ENCODE data around the gene RALY.

The RALY gene

DNA sequence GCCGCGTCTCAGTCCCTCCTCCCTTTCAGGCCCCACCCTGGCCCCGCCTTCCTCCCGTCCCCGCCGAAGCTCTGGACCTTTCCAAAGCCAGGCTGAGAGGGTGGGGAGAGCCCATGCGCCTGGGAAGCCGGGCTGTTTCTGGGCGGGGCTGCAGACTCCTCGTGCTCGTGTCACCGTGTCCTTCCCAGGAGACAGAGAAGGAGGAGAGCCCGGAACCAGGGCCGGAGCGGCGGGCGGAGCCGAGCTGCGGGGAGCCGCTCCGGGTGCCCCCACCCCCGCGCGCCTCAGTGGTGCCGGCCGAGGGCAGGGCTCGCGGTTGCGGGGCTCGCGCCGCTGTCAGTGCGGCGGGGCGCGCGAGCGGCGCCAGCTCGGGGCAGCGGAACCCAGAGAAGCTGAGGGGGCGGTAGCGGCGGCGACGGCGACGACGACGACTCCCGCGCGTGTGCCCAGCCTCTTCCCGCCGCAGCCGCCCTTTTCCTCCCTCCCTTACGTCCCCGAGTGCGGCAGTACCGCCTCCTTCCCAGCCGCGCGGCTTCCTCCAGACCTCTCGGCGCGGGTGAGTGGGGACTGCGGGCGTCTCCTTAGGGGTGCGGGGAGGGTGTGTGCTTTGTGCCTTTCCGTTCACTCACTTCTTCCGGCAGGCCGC, at the start of gene RALY:
RALY (plus strand) TSS at position 336 of the 646 bp plus-strand sequence. CDS start 78,164 bp downstream, outside the sequence.
- DNase-seq (ENCODE audit: low spot score): peak; percentile 97

DNA sequence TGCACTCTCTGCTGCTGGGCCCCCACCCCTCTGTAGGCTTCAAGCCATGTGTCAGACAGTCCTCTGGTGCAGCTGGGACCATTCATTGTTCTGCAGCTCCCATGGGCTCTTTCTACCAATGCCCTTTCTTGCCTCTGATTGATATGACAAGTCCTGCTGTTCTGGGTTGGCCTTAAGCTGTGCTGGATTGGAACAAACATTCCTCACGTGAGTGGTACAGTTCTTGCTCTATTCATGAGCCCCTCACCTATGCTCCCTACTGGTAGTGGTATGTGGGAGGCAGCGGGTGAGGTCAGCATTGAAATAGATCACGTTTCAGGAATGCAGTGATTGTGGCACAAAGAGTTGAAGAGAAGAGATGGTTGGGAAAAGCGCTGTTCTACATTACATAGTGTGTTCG, 48.8 kb upstream of the RALY start:
- DNase-seq (ENCODE audit: low spot score): no peak

DNA sequence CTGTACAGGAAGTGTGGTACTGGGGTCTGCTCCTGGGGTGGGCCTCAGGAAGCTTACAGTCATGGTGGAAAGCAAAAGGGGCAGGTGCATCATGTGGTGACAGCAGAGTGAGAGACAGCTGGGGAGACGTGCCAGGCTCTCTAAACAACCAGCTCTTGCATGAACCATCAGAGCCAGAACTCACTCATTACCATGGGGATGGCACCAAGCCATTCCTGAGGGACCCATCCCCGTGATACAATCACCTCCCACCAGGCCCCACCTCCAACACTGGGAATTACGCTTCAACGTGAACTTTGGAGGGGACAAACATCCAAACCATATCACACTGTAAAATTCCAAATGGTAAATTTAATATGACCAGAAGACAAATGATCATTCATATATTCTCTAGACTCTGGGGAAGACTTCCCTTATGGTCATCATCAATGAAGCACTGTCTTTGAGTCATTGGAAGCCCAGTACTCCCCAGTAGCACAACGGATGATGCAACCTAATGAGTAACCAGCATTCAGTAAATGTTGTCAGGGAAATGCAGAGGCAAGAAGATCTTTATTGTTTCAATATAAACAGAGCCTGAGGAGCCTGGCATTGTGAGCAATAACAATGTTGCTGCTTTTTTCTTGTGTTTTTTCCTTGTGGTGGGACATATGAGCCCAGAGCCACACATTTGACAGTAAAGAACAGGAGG, 48.2 kb upstream of the RALY start:
- DNase-seq (ENCODE audit: low spot score): no peak

DNA sequence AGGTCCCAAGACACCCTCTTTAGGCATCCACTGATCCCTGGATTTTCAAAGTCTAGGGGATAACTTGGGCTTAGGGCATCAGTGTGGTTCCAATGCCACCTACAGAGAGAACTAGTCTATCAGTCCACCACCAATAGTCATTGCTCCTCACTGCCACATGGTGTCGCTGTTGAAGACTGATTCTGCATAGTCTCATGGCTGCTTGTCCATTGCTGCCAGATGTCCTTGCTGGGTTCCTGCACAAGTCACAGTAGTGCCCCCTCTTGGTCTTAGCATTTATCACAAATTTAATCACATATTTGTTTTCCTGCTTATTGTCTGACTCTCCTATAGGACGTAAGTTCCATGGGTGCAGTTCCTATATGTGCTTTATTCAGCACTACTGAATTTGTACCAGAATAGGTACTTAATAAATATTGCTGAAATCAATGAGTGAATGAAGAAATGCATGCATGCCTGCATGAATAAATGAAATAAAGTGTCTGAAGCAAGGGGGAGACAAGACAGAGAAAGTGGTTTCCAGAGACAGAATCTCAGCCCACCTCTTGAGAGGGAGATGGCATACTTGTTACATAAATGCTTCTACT, 45.9 kb upstream of the RALY start:
- DNase-seq (ENCODE audit: low spot score): peak; percentile 72

DNA sequence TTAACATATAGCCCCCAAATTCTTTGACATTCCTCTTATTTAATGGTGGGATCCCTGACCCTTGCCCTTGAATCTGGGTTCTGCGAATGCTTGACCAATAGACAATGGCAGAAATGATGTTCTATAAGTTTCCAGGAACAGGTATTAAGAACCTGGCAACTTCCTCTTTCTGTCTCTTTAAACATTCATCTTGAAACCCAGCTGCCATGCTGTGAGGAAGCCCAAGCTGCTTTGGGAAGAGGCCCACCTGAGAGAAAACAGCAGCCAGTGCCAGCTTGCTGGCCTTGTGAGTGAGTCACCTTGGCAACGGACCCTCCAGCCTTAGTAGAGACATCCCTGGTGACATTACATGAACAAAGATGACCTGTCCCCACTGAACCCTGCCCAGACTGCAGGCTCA, 45.2 kb upstream of the RALY start:
- no peak for DNase-seq (ENCODE audit: low spot score)

DNA sequence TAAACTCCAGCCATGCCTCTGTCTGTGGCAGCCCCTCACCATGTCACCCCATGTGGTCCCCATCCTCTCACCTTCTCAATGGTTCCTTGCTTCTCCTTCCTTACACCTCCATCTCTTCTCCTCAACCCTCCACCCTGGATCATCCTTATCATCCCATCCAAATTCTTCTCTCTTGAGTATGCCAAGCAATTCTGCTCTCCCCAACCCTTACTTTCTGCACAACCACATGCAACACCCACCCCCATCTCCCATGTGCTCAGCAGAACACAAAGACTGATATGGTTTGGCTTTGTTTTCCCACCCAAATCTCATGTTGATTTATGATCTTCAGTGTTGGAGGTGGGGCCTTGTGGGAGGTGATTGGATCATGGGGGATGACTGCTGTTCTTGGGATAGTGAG, 42.5 kb upstream of the RALY start:
- no peak for DNase-seq (ENCODE audit: low spot score)

DNA sequence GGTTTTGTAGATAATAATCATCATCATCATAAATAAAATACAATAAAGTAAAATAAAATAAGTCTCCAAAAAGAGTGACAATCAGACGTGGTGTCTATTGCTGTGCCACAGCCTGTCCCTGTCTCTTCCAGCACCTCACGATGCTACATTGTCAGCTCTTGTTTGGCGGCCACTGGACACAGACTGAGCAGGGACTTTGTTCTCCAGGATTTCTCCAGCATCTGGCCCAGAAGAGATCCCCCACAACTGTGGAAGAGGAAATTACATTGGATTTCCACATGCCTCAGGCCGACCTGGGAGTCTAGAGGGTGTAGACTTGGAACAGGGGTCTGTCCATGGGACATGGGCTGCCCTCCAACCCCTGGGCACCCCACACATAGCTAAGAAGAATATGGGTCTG, 39.2 kb upstream of the RALY start:
- DNase-seq (ENCODE audit: low spot score): no peak

DNA sequence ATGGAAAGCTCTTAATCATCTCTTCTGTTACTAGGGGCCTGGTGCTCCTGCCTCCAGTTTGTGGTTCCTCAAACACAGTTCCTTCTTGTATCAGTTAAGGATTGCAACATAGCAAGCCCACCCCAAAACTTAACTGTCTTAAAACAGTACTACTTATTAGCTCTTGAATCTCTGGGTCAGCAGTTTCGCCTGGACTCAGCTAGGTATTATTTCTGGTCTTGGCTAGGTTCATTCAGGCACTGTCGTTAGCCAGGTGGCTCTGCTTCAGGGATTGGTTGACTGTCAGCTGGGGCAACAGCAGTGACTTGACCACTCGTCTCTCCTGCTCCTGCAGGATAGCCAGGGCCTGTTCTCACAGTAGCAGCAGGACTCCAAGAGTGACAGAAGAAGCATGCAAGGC, 30.0 kb upstream of the RALY start:
- DNase-seq (ENCODE audit: low spot score): no peak

DNA sequence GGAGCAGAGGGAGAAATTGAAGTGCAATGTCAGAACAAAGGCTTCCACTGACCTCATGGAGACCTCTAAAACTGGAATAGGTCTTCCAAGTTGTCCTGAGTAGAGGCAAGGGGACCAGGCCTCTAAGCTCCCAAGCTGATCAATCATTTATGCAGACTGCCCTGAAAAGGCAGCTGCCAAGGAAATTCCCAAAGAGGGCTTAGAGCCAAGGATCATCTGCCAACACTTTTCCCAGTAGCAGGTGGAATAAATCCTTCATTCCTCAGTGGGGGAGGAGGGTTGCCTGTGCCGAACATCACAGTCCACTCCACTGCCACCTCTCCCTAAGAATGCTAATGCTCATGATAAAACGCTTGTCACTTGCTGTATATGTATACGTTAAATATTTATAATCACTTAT, 29.3 kb upstream of the RALY start:
- no peak for DNase-seq (ENCODE audit: low spot score)

DNA sequence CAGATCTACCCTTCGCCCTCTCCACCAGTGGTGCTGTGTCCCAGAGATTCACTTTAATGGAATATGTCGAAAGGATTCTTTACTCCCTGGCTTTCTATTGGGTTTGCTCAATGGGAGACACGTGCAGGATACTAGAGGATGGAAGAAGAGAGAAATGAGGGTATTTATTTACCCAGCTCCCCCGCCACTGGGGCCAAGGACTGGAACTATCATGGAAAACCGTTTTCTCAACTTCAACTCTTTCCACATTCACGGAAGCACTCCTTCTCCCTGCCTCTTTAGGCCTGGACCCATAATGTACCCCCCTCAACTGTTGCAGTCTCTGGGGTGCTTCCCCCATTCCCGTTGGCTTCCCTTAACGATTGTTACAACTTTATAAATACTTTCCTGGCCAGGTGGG, 26.6 kb upstream of the RALY start:
- DNase-seq (ENCODE audit: low spot score): no peak

DNA sequence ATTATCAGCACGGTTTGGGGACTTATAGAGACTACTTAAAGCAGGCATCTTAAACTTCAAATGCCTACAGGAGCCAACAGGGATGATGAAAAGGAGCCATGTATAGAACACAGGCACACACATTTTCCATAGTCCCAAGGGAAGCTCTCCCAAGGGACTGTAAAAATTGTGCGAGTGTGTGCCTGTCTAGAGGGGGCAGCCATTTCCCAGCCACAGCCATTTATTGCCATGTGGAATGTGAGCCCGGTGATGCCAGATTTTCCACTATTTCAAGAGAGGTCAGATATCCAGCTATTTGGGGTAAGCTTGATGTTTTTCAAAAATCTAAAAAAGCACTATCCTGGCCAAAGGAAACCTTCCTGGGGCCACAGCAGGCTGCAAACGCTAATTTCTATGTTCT, 24.1 kb upstream of the RALY start:
- DNase-seq (ENCODE audit: low spot score): no peak

DNA sequence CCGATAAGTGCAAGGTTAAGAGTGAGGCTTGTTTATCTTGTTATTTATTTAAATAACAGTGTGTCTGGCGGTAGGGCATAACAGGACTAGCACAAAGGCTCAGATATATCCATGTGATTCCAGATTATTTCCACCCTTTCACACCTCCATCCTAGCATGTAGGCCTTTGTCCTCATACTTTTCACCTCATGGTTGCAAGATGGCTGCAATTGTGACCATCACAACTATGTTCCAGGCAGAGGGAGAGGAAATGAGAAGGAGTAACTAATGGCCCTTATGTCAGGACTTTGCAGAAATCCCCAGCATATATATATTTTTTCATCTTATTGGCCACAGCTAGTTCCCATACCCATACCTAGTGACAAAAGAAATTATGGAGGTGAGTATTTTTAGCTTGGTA, 23.5 kb upstream of the RALY start:
- DNase-seq (ENCODE audit: low spot score): no peak

DNA sequence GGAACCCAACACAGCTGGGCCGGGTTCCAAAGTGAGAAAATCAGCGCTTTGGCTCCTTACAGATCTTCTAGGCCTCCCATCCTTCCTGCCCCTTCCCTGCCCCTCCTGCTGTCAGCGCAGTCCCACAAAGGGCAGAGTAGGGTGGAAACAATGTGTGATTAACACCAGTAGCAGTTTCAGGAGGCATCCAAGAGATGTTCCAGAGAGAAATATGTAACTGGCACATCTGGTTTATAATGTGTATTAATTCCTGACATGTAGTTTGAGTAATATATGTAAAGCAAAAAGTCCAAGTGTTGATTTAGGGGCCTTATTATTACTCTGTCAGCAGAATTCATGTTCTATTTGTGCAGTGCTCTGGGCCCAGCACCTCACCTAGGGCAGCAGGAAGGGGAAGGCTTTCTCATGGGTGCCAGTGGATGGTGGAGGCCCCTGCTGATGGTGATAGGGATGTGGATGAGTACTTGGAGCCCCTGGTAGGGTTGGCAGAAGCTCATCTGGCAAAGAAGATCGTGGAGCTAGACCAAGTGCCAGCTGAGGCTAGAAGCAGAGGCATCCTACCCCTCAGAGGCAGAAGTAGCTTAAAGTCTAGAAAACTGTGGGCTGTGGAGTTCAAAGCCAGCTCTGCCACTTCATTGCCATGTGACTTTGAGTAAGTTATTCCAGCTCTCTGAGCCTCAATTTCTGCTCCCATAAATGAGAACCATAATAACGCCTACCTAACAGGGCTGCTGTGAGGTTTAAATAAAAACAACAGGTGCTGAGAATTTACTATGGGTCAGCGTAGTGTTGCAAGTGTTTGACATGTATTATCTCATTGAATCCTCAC, 22.4 kb upstream of the RALY start:
- no peak for DNase-seq (ENCODE audit: low spot score)

DNA sequence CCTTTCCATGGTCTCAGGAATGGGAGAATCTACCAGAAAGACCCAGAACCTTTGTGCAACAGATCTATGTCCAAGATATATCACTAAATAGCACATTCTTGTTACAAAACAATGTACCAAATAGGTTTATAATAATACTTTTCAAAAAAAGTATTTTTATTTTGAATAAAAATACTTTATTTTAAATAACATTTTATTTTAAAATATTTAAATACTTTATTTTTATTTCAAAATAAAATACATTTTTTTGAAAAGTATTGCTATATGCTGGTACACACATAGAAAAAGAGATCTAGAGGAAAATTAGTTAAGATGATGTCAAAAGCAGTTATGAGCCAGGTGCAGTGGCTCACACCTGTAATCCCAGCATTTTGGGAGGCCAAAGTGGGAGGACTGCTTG, 16.8 kb upstream of the RALY start:
- DNase-seq (ENCODE audit: low spot score): no peak

DNA sequence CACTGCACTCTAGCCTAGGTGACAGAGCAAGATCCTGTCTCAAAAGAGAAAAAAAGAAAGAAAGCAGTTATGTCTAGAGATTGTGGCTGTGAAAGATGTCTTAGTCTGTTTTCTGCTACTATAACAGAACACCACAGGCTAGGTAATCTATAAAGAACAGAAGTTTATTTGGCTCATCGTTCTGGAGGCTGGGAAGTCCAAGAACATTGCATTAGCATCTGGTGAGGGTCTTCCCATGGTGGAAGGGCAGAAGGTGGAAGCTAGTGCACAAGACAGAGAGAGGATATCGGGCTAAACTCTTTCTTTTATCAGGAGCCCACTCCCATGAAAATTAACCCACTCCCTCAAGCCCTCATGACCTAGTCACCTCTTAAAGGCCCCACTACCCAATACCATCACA, 16.2 kb upstream of the RALY start:
- DNase-seq (ENCODE audit: low spot score): no peak

DNA sequence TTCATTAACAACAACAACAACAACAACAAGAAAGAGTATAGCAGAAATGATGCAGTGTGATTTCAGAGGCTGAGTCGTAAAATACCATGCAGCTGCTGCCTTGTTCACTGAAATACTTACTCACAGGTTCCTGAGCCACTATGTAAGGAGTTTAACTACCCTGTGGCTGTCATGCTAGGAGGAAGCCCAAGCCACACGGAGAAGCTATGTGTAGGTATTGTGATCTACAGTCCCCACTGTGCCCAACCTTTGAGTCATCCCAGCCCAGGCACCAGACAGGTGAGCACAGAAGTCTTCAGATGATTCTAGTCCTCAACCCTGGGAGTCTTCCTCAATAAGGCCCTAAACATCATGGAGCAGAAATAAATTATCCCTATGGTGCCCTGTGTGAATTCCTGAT, 14.6 kb upstream of the RALY start:
- DNase-seq (ENCODE audit: low spot score): no peak

DNA sequence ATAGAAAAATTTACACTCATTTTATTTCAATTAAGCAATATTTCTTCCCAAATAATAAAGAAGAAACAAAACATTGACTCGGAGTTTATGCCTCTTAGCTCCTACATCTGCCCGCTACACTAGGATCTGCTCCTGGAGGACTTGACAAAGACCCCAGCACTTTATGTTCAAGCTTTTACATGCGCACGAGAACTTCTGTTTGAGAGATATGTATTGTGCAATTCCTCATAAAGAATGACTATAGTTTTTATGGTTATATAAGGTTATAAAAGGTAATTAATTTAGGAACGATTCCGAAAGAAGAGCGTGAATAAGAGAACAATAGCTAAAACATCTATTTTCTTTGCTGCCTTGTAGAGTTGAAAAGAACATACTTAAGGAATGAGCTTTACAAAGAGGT, 12.4 kb upstream of the RALY start:
- no peak for DNase-seq (ENCODE audit: low spot score)

DNA sequence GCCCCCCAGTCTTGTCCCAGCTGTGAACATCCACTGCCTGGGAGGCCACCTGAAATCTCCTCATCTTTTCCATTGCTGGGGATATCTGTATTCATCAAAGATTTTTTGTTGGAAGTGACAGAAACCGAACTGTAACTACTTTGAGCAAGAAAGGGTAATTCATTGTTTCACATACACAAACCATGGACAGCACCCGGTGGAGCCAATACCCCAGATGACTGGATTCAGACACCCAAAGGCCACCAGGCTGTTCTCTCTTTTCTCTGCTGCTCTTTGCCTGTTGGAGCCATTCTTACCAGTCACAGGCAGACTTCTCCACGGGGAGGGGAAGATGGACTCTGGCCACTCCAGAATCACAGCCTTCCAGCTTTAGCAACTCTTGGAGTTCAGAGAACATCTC, 11.7 kb upstream of the RALY start:
- DNase-seq (ENCODE audit: low spot score): no peak

DNA sequence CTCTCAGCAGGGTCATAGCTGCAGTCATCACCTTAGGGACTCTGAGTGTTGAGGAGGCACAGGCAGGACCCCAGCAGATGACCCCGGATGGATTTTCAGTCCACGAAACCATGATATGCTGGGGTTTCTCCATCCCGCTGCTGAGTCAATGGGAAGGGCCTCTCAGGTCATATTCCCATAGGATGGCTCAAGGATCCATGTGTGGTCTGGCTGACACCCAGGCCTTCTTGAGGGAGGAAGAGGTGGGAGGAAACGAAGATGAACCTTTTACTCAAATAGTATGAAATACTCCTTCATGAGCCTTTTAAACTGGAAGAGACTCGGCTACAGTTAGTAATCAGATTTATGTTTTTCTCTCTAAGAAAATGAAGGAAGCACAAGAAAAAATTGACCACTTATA, 10.3 kb upstream of the RALY start:
- no peak for DNase-seq (ENCODE audit: low spot score)

DNA sequence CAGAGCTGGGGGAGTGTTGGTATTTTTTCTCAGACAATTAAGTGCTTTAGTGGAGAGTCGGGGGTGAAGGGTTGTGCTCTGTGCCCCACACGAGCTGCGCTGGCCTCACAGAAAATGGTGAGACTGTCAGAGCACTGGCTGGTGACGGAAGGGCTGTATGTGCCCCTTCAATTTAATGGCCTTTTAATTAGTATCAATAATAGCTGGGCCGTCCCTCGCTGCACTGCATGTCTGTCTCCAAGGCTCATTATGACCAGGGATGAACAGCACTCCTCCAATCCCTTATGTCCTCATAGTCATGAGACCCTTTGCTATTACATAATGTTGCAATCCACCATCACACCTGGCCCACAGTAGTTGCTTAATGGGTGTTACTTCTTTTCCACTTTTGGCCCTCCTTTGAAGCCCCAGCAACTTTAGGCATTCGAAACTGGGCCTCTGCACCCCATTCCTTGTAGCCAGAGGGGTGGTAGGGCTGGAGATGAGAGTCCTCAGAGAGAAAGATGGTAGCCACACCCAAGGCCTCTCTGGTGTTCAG, 9.5 kb upstream of the RALY start:
- no peak for DNase-seq (ENCODE audit: low spot score)

DNA sequence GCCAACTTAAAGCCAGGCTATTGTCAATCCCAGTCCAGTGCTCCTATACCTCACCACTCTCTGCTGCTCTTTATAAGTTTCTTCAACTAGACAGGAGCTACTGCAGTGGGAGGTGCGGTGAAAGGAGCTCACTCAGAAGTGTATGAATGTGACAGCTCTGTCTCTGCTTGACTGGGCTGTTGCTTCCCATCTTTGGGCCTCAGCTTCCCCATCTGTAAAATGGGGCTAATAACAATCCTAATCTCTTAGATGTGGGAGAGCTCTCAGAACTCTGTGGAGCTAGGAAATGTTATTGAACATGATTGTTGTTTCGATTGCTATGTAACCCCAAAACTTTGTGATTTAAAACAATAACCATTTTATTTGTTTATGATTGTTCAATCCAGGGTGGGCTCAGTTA, 8.4 kb upstream of the RALY start:
- DNase-seq (ENCODE audit: low spot score): no peak

DNA sequence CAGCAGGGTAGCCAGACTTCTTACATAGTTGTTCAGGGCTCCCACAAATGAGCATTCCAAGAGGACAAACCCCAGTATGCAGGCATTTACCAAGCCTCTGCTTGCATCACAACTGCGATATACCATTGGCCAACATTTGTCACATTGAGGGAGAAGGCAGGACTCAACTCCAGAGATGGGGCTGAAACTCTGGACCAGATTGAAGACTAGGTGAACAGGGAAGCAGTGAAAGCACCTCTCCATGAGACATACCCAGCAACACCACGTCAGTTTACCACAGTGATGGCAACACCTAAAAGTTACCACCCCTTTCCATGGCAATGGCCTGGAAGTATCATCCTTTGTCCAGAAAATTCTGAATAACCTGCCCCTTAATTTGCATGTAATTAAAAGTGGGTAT, 7.9 kb upstream of the RALY start:
- DNase-seq (ENCODE audit: low spot score): no peak

All from hematopoietic multipotent progenitor cell treated with erythropoietin and hydrocortisone succinate and interleukin-3 and kit ligand, for 17 days (in vitro differentiated cells).